Smooth muscle cell (in vitro differentiated cells): ENCODE measurements around the gene SLC7A11. TPM values are rescaled to one million over a fixed set of nuclear protein-coding genes. Genes with fewer than 3 reads are reported as not detected.
A peak's percentile ranks its signal among the peaks of the same experiment; 100 is the strongest.

Source experiments
- DNase-seq: peaks from one replicate; lab custom pipeline; 2025; ENCODE audit not compliant: unreplicated experiment; lab: John Stamatoyannopoulos, UW
- H2AFZ ChIP-seq: fragments of 200-600 bp; sonication (generic); 2 replicates; pipeline ENCODE4 v1.6.0; 2016; ENCODE audit warnings: antibody characterized with exemption, low read depth, mild to moderate bottlenecking
- H3F3A ChIP-seq: fragments of 200-600 bp; sonication (generic); 2 replicates; pipeline ENCODE4 v1.6.0; 2017; ENCODE audit warnings: antibody characterized with exemption, low read depth
- H3K27ac ChIP-seq: fragments of 200-600 bp; sonication (generic); 2 replicates; pipeline ENCODE4 v1.5.1; 2016; ENCODE audit warnings: low read depth, mild to moderate bottlenecking
- H3K27me3 ChIP-seq: fragments of 200-600 bp; sonication (generic); 2 replicates; pipeline ENCODE4 v1.6.1; 2016; ENCODE audit warnings: low read depth, mild to moderate bottlenecking
- H3K36me3 ChIP-seq: fragments of 200-600 bp; sonication (generic); 2 replicates; pipeline ENCODE4 v1.5.1; 2016; ENCODE audit warnings: low read depth
- H3K4me1 ChIP-seq: fragments of 200-600 bp; sonication (generic); 2 replicates; pipeline ENCODE4 v1.5.1; 2016; ENCODE audit warnings: low read depth
- H3K4me2 ChIP-seq: fragments of 200-600 bp; sonication (generic); 2 replicates; pipeline ENCODE4 v1.6.0; 2016; ENCODE audit warnings: mild to moderate bottlenecking
- H3K4me3 ChIP-seq: fragments of 200-600 bp; sonication (generic); 2 replicates; pipeline ENCODE4 v1.5.1; 2016; ENCODE audit warnings: mild to moderate bottlenecking
- H3K79me2 ChIP-seq: fragments of 200-600 bp; sonication (generic); 2 replicates; pipeline ENCODE4 v1.6.0; 2016; ENCODE audit warnings: low read depth, mild to moderate bottlenecking
- H3K9ac ChIP-seq: fragments of 200-600 bp; sonication (generic); 2 replicates; pipeline ENCODE4 v1.6.0; 2016; ENCODE audit warnings: low read depth
- H3K9me3 ChIP-seq: fragments of 200-600 bp; sonication (generic); replicated peaks from 2 replicates; pipeline ENCODE4 v1.5.1; 2016; ENCODE audit warnings: low read depth
- H4K20me1 ChIP-seq: fragments of 200-600 bp; sonication (generic); 2 replicates; pipeline ENCODE4 v1.6.0; 2016; ENCODE audit warnings: low read depth
- WGBS: methylation state at CpG from one replicate; pipeline ENCODE4 v1.1.7; 2016; ENCODE audit warnings: low lambda C conversion rate; 5-methylcytosine and 5-hydroxymethylcytosine counted together
- polyA plus RNA-seq: library from polyadenylated mRNA; unstranded; fragments of >200 nt; fragmentation: Nextera tagmentation; extraction: Ambion mirVana; gene quantifications from 2 replicates; pipeline ENCODE4 v1.2.1, GENCODE V29; 2016
- total RNA-seq: library from RNA; depleted of rRNA; stranded (reverse); fragments of >200 nt; gene quantifications from 2 replicates; pipeline ENCODE4 v1.2.3, GENCODE V29; 2014
- TF ChIP-seq, protein P1 (sequence below): fragments of 200-600 bp; sonication (generic); IDR thresholded peaks from 2 replicates; pipeline ENCODE4 v1.5.1; 2017; ENCODE audit warnings: borderline replicate concordance, mild to moderate bottlenecking, antibody characterized with exemption; ENCODE audit not compliant: insufficient read depth, poor library complexity, severe bottlenecking

SLC7A11 gene
- total RNA-seq (10.2 and 13.9 TPM in 2 replicates), polyA plus RNA-seq (1.1 and 2.0 TPM in 2 replicates)

DNA sequence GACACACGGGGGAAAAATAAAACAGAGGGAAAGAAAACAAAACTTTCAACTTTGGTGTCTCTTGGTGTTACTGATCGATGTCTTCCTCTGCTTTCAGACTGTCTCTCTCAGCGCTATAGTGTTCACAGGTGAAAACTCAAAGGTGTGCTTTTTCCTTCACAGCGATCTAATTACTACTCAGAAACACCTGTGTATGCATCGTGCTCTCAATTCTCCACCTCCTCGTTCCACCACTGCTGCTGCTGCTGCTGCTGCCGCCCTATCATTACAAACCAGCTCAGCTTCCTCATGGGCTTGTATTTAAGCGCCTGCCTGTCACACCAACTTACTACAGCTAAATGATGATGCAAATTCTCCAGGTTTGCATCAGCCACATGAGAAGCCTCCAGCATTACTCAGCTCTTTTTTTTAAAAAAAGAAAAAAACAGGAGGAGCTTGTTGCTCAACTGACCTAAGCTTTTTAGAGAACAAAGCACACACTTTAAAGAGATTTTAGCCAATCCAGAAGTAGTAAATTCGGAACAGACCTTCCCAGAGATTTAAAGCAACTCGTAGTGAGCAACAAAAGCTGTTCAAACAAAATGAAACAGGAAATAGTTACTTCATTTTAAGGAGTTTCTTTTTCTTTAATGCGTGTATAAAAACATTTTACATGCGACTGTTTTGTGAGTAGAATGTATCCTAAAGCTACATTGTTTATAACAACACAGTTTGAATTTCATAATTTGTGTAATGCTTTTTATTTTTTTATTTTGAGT lies at the start of gene SLC7A11:
Gene SLC7A11 (minus strand): TSS at position 274 of the 758 bp plus-strand sequence. CDS start 280 bp downstream, outside the sequence.
- Histone ChIP-seq H3K4me3 (peak within 1 kb of the TSS; percentile 71), H4K20me1 (no peaks in the 10 kb centered on the region), H3F3A (peaks cover 10% of the 10 kb centered on the region), H3K36me3 (no peaks in the 10 kb centered on the region), H3K9ac (peak within 1 kb of the TSS; percentile 97), H3K9me3 (no peaks in the 10 kb centered on the region), H3K27ac (peak within 1 kb of the TSS; percentile 99), H3K4me2 (peak within 1 kb of the TSS; percentile 97), H2AFZ (peak within 1 kb of the TSS; percentile 95), H3K27me3 (no peaks in the 10 kb centered on the region), H3K79me2 (peaks cover 41% of the 10 kb centered on the region), H3K4me1 (peaks cover 31% of the 10 kb centered on the region)
- DNase-seq, result peak; percentile 3
- 1% methylated on average over 12 of the region's 12 CpGs for WGBS
- TF ChIP-seq, protein P1, sequence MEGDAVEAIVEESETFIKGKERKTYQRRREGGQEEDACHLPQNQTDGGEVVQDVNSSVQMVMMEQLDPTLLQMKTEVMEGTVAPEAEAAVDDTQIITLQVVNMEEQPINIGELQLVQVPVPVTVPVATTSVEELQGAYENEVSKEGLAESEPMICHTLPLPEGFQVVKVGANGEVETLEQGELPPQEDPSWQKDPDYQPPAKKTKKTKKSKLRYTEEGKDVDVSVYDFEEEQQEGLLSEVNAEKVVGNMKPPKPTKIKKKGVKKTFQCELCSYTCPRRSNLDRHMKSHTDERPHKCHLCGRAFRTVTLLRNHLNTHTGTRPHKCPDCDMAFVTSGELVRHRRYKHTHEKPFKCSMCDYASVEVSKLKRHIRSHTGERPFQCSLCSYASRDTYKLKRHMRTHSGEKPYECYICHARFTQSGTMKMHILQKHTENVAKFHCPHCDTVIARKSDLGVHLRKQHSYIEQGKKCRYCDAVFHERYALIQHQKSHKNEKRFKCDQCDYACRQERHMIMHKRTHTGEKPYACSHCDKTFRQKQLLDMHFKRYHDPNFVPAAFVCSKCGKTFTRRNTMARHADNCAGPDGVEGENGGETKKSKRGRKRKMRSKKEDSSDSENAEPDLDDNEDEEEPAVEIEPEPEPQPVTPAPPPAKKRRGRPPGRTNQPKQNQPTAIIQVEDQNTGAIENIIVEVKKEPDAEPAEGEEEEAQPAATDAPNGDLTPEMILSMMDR, result no peak

DNA sequence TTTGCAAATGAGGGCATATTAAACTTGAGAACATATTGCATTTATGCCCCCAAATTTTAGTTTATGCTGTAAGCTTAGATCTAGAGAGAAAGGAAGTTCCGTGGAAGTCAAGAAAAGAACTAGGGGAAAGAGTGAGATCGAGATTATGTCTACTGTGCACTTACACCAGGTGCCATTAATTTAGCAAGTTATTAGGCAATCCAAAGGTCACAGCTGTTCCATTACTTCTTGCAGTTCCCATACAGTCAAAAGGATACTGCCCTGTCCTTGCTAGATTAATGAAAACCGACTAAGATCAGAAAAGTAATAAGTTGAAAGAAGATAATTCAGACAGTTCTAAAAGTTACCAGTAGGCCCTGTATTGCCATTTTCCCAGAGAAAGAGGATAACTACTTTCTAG lies 49.3 kb upstream of the SLC7A11 start:
- whole genome bisulfite sequencing, result 96% methylated on average over 3 of the region's 3 CpGs
- H3K9ac ChIP-seq, result no peak overlapping the region
- H4K20me1 ChIP-seq, result no peaks in the 10 kb centered on the region
- TF ChIP-seq, protein P1, result no peak
- DNase-seq, result no peak
- no peaks in the 10 kb centered on the region for H3K9me3 ChIP-seq
- no peaks in the 10 kb centered on the region for H3K79me2 ChIP-seq
- no peak overlapping the region for H2AFZ ChIP-seq
- H3K4me2 ChIP-seq, result no peak overlapping the region
- peaks cover 4% of the 10 kb centered on the region for H3K27me3 ChIP-seq
- H3K36me3 ChIP-seq, result no peaks in the 10 kb centered on the region
- no peaks in the 10 kb centered on the region for H3F3A ChIP-seq
- H3K4me3 ChIP-seq, result no peak overlapping the region
- H3K4me1 ChIP-seq, result no peaks in the 10 kb centered on the region
- no peak overlapping the region for H3K27ac ChIP-seq

DNA sequence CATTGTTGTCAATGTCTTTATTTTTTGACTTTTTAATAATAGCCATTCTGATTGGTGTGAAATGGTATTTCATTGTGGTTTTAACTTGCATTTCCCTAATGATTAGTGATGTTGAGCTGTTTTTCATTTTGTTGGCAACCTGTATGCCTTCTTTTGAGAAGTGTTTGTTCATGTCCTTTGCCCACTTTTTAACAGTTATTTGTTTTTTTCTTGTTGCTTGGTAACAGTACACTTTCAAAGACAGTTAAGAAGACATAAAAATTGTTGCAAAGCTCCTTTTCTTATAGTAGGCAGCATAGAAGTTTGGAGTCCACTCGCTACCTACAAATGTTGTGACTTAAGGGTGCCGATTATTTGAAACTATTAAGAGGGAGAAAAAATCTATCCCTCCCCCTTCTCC lies 48.7 kb upstream of the SLC7A11 start:
- 100% methylated on average over 2 of the region's 2 CpGs for WGBS
- Histone ChIP-seq H3K27me3 (peaks cover 4% of the 10 kb centered on the region), H3K4me3 (no peak overlapping the region), H3K27ac (no peak overlapping the region), H2AFZ (no peak overlapping the region), H3K79me2 (no peaks in the 10 kb centered on the region), H4K20me1 (no peaks in the 10 kb centered on the region), H3K36me3 (no peaks in the 10 kb centered on the region), H3K4me1 (no peaks in the 10 kb centered on the region), H3K9me3 (no peaks in the 10 kb centered on the region), H3K4me2 (no peak overlapping the region), H3K9ac (no peak overlapping the region), H3F3A (no peaks in the 10 kb centered on the region)
- no peak for DNase-seq
- TF ChIP-seq, protein P1, result no peak

DNA sequence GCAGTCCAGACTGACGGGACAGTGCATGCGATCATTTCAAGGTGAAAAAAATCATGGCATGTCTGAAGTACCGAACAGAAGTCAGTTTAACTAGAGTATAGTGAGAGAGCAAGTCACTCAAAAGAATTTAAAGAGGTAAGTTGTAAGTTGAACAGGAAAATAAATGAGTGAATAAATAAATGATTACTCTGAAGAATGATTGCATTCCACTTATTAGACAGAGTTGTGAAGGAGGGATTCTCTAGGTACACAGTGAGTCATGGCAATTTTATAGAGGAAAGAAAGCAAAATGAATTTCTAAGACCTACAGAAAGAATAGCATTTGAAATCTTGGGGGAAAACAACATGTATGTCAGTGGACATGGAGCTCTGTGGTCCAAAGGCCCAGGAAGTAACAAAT lies 37.1 kb upstream of the SLC7A11 start:
- TF ChIP-seq, protein P1, result no peak
- no peak for DNase-seq

More for the DNA sequence above, 37.1 kb upstream of the SLC7A11 start:
- H3K27ac ChIP-seq, result no peak overlapping the region
- peaks cover 5% of the 10 kb centered on the region for H3K4me1 ChIP-seq
- H3K9me3 ChIP-seq, result no peaks in the 10 kb centered on the region
- no peaks in the 10 kb centered on the region for H3F3A ChIP-seq
- 92% methylated on average over 3 of the region's 3 CpGs for WGBS
- no peak overlapping the region for H2AFZ ChIP-seq
- no peaks in the 10 kb centered on the region for H3K27me3 ChIP-seq
- no peak overlapping the region for H3K4me3 ChIP-seq
- no peak overlapping the region for H3K4me2 ChIP-seq
- H3K36me3 ChIP-seq, result no peaks in the 10 kb centered on the region
- H3K9ac ChIP-seq, result no peak overlapping the region
- H4K20me1 ChIP-seq, result no peaks in the 10 kb centered on the region
- no peaks in the 10 kb centered on the region for H3K79me2 ChIP-seq
